ENCODE results near the gene C17orf58.

GRCh38 chr17:68036304-68037147 lies 40.3 kb upstream of the C17orf58 start:
- no peak for TF ChIP-seq TARDBP (IDR thresholded peaks at IDR 0.05)
- TF ChIP-seq NFRKB (IDR thresholded peaks at IDR 0.05) = no peak
- no peak for TF ChIP-seq FOXK2 (IDR thresholded peaks at IDR 0.05)
- no peak for TF ChIP-seq FOXM1 (IDR thresholded peaks at IDR 0.05; ENCODE audit: borderline replicate concordance)
- TF ChIP-seq BHLHE40 (IDR thresholded peaks at IDR 0.05; ENCODE audit: borderline replicate concordance) = no peak
- no peak for TF ChIP-seq FOXA1 (IDR thresholded peaks at IDR 0.05)
- no peak for TF ChIP-seq SP1 (IDR thresholded peaks at IDR 0.05)
- no peak for TF ChIP-seq SUZ12 (IDR thresholded peaks at IDR 0.05)
- no peak for TF ChIP-seq ARNT (IDR thresholded peaks at IDR 0.05)
- TF ChIP-seq ELF4 (IDR thresholded peaks at IDR 0.05) = no peak
- no peak for TF ChIP-seq HDGF (IDR thresholded peaks at IDR 0.05; ENCODE audit: borderline replicate concordance)

Data from HEK293T (cell line).